Omental fat pad (tissue), 4 donors: ENCODE measurements around the gene TLE1. TPM values are rescaled to one million over a fixed set of nuclear protein-coding genes. Genes with fewer than 3 reads are reported as not detected.
"Not testable (repeated sequence)": the region's sequence is repeated elsewhere in the genome, so short reads cannot be mapped to it uniquely, and the experiment has no call there.

Experiments used
- ATAC-seq: fragments of 150-250 bp; one replicate; pipeline ENCODE4 v1.9.1; 2016; ENCODE audit warnings: mild to moderate bottlenecking, moderate library complexity; ENCODE audit not compliant: low FRiP score
- DNase-seq: peaks from one replicate; pipeline ENCODE4 v3.0.0-alpha.2; 2019; ENCODE audit warnings: low spot score
- total RNA-seq, 4 donors: library from RNA; depleted of rRNA; stranded (reverse); fragments of >200 nt; gene quantifications; one replicate each; pipeline ENCODE4 v1.1.0, GENCODE V29; 2016
- TF ChIP-seq, protein P1 (sequence below), 3 donors: fragments of 450-650 bp; IDR thresholded peaks; one replicate each; pipeline ENCODE4 v1.5.1; 2016 to 2017; ENCODE audit warnings: antibody characterized with exemption in 3 of 3, mild to moderate bottlenecking in 3 of 3, moderate library complexity in 2 of 3

TLE1 gene
- total RNA-seq, 4 donors from 2014 or later = 75.3 to 136 (median 80.1) TPM

DNA sequence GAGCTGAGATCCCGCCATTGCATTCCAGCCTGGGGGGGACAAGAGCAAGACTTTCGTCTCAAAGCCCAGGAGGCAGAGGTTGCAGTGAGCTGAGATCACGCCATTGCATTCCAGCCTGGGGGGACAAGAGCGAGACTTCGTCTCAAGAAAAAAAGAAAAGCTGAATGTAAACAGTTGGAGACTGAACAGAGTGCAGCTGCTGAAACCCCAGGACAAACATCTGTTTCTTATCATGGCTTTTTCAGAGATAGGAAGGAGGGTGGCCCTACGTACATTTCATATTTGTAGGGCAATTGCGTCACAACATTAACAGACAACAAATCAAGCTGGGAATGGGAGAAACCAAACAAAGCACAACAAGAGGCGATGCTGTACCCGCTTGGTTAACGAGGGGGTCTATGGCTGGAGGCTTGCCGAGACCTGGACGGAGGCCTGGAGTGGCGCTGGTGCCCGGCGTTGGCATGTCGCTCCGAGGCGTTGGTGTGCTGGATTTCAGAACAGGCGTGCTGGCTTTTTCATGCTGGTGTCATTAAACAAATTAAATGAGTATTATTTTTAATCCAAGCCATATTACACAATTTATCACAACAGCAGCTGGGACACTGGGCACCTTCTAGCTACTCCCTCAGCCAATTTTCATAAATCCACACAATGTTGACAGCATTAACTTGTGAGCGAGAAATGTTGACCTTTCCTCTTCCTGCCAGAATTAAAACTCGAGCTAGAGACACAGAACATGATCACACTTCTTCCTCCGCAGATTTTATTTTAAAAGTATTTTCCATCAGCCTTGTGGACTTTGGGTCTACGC lies 76.1 kb downstream of the TLE1 start:
- DNase-seq (no peak), ATAC-seq (peak; percentile 62)
- TF ChIP-seq, protein P1, sequence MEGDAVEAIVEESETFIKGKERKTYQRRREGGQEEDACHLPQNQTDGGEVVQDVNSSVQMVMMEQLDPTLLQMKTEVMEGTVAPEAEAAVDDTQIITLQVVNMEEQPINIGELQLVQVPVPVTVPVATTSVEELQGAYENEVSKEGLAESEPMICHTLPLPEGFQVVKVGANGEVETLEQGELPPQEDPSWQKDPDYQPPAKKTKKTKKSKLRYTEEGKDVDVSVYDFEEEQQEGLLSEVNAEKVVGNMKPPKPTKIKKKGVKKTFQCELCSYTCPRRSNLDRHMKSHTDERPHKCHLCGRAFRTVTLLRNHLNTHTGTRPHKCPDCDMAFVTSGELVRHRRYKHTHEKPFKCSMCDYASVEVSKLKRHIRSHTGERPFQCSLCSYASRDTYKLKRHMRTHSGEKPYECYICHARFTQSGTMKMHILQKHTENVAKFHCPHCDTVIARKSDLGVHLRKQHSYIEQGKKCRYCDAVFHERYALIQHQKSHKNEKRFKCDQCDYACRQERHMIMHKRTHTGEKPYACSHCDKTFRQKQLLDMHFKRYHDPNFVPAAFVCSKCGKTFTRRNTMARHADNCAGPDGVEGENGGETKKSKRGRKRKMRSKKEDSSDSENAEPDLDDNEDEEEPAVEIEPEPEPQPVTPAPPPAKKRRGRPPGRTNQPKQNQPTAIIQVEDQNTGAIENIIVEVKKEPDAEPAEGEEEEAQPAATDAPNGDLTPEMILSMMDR (IDR thresholded peaks at IDR 0.05) = no peak

DNA sequence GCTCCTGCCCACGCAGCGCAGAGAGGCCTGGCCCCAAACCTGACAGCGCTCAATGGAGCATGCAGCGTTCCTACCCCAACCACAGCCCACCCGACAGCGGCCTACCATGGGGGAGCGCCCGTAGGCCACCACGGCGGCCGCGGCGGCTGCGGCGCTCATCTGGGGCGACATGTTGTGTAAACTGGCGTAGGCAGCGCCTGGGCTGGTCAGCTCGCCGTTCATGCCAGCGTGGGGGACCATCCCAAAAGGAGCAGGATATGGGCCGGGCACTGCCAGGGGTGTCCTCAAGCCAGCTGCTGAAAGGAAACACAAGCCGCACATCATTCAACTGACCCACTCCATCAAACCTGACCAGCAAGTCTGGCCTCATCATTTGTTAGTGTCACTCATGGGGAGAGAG lies 77.7 kb downstream of the TLE1 start:
- TF ChIP-seq, protein P1 (IDR thresholded peaks at IDR 0.05) = no peak
- DNase-seq (no peak), ATAC-seq (no peak)

DNA sequence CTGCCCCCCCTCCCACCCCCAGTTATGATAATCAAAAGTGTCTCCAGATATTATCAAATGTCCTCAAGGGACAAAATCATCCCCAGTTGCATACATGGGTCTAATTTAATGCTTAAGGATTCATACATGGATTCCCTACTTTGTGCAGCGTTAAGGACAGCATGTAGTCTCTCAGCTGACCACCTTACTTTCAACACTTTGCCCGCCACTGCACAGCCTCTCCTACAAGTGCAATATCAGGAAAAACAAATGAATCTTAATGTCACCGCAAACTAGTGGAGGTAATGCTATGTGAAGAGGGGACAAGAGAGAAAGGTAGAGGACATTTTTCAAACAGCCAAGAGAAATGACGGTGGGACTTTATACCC lies 78.6 kb downstream of the TLE1 start:
- TF ChIP-seq, protein P1 (IDR thresholded peaks at IDR 0.05) = no peak
- DNase-seq (no peak), ATAC-seq (no peak)

DNA sequence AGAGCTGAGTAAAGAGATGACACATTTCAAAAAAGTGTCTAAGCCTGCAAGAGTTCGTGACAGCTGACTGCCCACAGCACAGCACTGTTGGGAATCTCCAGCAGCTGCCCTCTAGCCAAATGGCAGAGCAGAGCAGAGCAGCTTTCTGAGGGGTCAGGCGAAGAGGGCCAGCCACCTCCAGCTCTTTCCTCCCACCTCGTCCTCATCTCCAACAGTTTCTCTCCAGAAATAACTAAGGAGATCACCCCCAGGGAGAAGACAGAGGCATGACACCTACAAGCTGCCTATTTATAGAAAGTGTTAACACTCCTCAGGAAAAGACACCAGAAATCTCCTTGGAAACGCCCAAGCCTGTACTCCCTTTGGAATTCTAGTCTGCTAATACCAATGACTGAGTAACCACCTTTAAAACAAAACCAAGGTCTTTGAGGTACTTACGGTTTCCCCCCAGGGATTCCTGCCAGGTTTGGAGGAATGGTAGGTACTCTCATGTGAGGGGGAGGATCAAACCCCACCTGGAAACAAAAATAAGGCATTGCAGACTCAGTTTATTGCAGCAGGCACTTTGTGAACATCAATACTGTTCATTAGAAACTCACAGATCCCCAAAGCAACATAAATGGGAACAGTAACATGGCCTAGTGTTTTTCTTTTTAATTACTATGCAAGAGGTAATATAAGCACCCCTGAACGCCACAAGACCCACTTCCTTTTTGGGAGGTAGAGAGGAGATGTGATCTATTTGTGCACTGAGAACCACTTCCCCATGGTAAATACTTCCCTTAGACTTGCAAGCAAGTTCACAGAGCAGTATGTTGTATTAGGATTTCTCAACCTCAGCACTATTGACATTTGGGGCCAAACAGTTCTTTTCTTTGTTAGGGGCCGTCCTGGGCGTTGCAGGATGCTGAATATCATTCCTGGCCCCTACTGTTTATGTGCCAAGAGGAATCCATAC lies 79.3 kb downstream of the TLE1 start:
- TF ChIP-seq, protein P1 (IDR thresholded peaks at IDR 0.05) = no peak
- no peak for DNase-seq
- no peak for ATAC-seq

DNA sequence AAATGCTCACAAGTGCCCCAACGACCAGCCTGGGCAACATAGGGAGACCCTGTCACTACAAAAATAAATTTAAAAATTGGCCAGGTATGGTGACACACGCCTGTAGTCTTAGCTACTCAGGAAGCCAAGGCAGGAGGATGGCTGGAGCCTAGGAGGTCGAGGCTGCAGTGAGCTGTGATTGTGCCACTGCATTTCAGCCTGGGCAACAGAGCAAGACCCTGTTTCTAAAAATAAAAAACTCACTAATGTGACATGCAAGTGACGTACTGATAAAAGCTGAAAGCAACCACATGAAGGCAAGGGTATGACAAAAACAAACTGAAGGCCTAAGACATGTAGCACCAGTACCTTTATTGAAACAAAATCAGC lies 81.1 kb downstream of the TLE1 start:
- no peak for ATAC-seq
- TF ChIP-seq, protein P1 (IDR thresholded peaks at IDR 0.05) = no peak

DNA sequence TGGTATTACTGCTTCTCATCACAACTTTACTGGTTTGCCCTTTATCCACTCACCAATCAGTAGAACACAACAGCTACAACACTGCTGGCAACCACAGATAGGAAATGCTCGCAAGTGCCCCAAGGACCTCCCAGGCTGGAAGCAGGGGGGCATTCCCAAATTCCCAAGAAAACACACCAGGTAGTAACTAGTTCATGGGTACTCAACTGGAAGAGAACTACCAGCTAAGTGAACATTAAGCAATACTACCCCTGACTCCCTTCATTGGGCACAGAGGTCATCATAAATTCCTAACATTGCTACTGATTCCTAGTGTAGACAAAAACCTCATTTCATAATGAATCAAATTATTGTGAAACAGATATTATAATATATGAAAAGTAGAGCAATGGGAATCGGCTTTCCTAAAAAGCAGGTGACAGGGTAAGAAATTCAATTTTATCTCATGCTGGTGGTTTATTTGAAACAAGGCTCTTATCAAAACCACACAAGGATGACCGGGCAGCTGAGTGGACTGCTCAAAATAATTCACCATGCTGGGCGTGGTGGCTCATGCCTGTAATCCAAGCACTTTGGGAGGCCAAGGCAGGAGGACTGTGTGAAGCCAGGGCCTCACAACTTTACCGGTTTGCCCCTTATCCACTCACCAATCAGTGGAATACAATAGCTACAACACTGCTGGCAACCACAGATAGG lies 81.6 kb downstream of the TLE1 start:
- ATAC-seq = no peak
- DNase-seq = no peak
- TF ChIP-seq, protein P1 (IDR thresholded peaks at IDR 0.05) = no peak

More for the DNA sequence above, 81.1 kb downstream of the TLE1 start:
- no peak for DNase-seq

DNA sequence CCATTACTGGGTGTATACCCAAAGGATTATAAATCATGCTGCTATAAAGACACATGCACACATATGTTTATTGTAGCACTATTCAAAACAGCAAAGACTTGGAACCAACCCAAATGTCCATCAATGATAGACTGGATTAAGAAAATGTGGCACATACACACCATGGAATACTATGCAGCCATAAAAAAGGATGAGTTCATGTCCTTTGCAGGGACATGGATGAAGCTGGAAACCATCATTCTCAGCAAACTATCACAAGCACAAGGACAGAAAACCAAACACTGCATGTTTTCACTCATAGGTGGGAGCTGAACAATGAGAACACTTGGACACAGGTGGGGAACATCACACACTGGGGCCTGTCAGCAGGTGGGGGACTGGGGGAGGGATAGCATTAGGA lies 83.1 kb downstream of the TLE1 start:
- not testable (repeated sequence) for ATAC-seq, DNase-seq
